ENCODE measurements around the gene RAB39B.
A peak's percentile ranks its signal among the peaks of the same experiment; 100 is the strongest.
"Not testable (repeated sequence)": the region's sequence is repeated elsewhere in the genome, so short reads cannot be mapped to it uniquely, and the experiment has no call there.

The RAB39B gene

GRCh38 chrX:155263854-155264628 lies at the start of gene RAB39B:
TSS of gene RAB39B (minus strand) at chrX:155264491. CDS start at chrX:155264288, 203 bp downstream.
- DNase-seq (ENCODE audit: low read depth in 2 of 3, low spot score in 2 of 3), result peak; percentile 32 to 53 (median 37)

GRCh38 chrX:155313766-155314165 lies 49.5 kb upstream of the RAB39B start:
- no peak for DNase-seq (ENCODE audit: low read depth in 2 of 3, low spot score in 2 of 3)

GRCh38 chrX:155293771-155294170 lies 29.5 kb upstream of the RAB39B start:
- DNase-seq (ENCODE audit: low read depth in 2 of 3, low spot score in 2 of 3), result no peak

- no peak for DNase-seq (ENCODE audit: low read depth in 2 of 3, low spot score in 2 of 3)
Measured at GRCh38 chrX:155279873-155280272, 15.6 kb upstream of the RAB39B start.

- DNase-seq (ENCODE audit: low read depth in 2 of 3, low spot score in 2 of 3), result no peak
Measured at GRCh38 chrX:155270969-155271368, 6.7 kb upstream of the RAB39B start.

- DNase-seq (ENCODE audit: low read depth in 2 of 3, low spot score in 2 of 3), result not testable (repeated sequence)
Measured at GRCh38 chrX:155267995-155268394, 3.7 kb upstream of the RAB39B start.

- no peak for DNase-seq (ENCODE audit: low read depth in 2 of 3, low spot score in 2 of 3)
Measured at GRCh38 chrX:155266439-155266838, 2.1 kb upstream of the RAB39B start.

GRCh38 chrX:155262970-155263754 lies 1.1 kb downstream of the RAB39B start:
- DNase-seq (ENCODE audit: low read depth in 2 of 3, low spot score in 2 of 3), result no peak

GRCh38 chrX:155259752-155260151 lies 4.5 kb downstream of the RAB39B start:
- DNase-seq (ENCODE audit: low read depth in 2 of 3, low spot score in 2 of 3), result no peak

GRCh38 chrX:155251391-155251790 lies 12.9 kb downstream of the RAB39B start:
- DNase-seq (ENCODE audit: low read depth in 2 of 3, low spot score in 2 of 3), result no peak

GRCh38 chrX:155247497-155247896 lies 16.8 kb downstream of the RAB39B start:
- DNase-seq (ENCODE audit: low read depth in 2 of 3, low spot score in 2 of 3), result no peak

GRCh38 chrX:155246748-155247147 lies 17.5 kb downstream of the RAB39B start:
- no peak for DNase-seq (ENCODE audit: low read depth in 2 of 3, low spot score in 2 of 3)

- DNase-seq (ENCODE audit: low read depth in 2 of 3, low spot score in 2 of 3), result no peak
Measured at GRCh38 chrX:155242300-155242699, 22.0 kb downstream of the RAB39B start.

- DNase-seq (ENCODE audit: low read depth in 2 of 3, low spot score in 2 of 3), result no peak
Measured at GRCh38 chrX:155237719-155238118, 26.6 kb downstream of the RAB39B start.

GRCh38 chrX:155235891-155236290 lies 28.4 kb downstream of the RAB39B start:
- no peak for DNase-seq (ENCODE audit: low read depth in 2 of 3, low spot score in 2 of 3)

- DNase-seq (ENCODE audit: low read depth in 2 of 3, low spot score in 2 of 3), result no peak
Measured at GRCh38 chrX:155231163-155231562, 33.1 kb downstream of the RAB39B start.

GRCh38 chrX:155225774-155226173 lies 38.5 kb downstream of the RAB39B start:
- DNase-seq (ENCODE audit: low read depth in 2 of 3, low spot score in 2 of 3), result no peak

- not testable (repeated sequence) for DNase-seq (ENCODE audit: low read depth in 2 of 3, low spot score in 2 of 3)
Measured at GRCh38 chrX:155223746-155224145, 40.5 kb downstream of the RAB39B start.

GRCh38 chrX:155221351-155221750 lies 42.9 kb downstream of the RAB39B start:
- DNase-seq (ENCODE audit: low read depth in 2 of 3, low spot score in 2 of 3), result no peak

GRCh38 chrX:155218777-155219176 lies 45.5 kb downstream of the RAB39B start:
- DNase-seq (ENCODE audit: low read depth in 2 of 3, low spot score in 2 of 3), result no peak

GRCh38 chrX:155216940-155217440 lies 47.3 kb downstream of the RAB39B start:
- no peak for DNase-seq (ENCODE audit: low read depth in 2 of 3, low spot score in 2 of 3)
